AG04450 (cell line): ENCODE data around the gene SLC1A2. TPM values are rescaled to one million over a fixed set of nuclear protein-coding genes. Genes with fewer than 3 reads are reported as not detected.

Experiments used
- CTCF ChIA-PET: fragments of 300-600, 350-600 bp; formaldehyde crosslinking; extraction: SDS; loops from one replicate; lab custom pipeline; 2022; ENCODE audit warnings: antibody characterized with exemption, inconsistent platforms; lab: Charles Lee
- POLR2A ChIA-PET: fragments of 350-600 bp; formaldehyde crosslinking; extraction: SDS; loops from one replicate; lab custom pipeline; 2021; ENCODE audit warnings: antibody characterized with exemption, inconsistent platforms; lab: Yijun Ruan, JAX
- DNase-seq: peaks from one replicate; pipeline ENCODE4 v3.0.0-alpha.2; 2011; ENCODE audit warnings: low read depth, low spot score
- H3K27ac ChIP-seq: one replicate; pipeline ENCODE4 v1.5.1; 2012; ENCODE audit warnings: low read depth, low read length, control low read depth
- H3K27me3 ChIP-seq: one replicate; pipeline ENCODE4 v1.6.0; 2012; ENCODE audit warnings: low read length; ENCODE audit not compliant: control insufficient read depth, insufficient read depth
- H3K4me3 ChIP-seq: 2 replicates; pipeline ENCODE4 v1.5.1; 2011; ENCODE audit warnings: mild to moderate bottlenecking, low read depth, low read length, control low read depth
- H3K9me3 ChIP-seq: 2 replicates; pipeline ENCODE4 v1.5.1; 2012; ENCODE audit warnings: low read length; ENCODE audit not compliant: control insufficient read depth, insufficient read depth
- polyA plus RNA-seq: library from polyadenylated mRNA; depleted of rRNA; stranded (reverse); fragments of >200 nt; gene quantifications from 2 replicates; pipeline ENCODE4 v1.2.3, GENCODE V29; 2011
- TF ChIP-seq, protein P1 (sequence below): IDR thresholded peaks from 2 replicates; pipeline ENCODE4 v1.5.1; 2011; ENCODE audit warnings: low read depth, low read length, control low read depth, inconsistent platforms

SLC1A2 gene
- polyA plus RNA-seq, 1 experiment, result 1.1 TPM

- TF ChIP-seq, protein P1, sequence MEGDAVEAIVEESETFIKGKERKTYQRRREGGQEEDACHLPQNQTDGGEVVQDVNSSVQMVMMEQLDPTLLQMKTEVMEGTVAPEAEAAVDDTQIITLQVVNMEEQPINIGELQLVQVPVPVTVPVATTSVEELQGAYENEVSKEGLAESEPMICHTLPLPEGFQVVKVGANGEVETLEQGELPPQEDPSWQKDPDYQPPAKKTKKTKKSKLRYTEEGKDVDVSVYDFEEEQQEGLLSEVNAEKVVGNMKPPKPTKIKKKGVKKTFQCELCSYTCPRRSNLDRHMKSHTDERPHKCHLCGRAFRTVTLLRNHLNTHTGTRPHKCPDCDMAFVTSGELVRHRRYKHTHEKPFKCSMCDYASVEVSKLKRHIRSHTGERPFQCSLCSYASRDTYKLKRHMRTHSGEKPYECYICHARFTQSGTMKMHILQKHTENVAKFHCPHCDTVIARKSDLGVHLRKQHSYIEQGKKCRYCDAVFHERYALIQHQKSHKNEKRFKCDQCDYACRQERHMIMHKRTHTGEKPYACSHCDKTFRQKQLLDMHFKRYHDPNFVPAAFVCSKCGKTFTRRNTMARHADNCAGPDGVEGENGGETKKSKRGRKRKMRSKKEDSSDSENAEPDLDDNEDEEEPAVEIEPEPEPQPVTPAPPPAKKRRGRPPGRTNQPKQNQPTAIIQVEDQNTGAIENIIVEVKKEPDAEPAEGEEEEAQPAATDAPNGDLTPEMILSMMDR, result no peak
- H3K27ac ChIP-seq, result no peak overlapping the region
- peaks cover 6% of the 10 kb centered on the region; the same call in 1 of the 2 replicates for H3K9me3 ChIP-seq
- H3K27me3 ChIP-seq, result no peaks in the 10 kb centered on the region
- ChIA-PET CTCF (interaction anchor here (1.2 kb wide), 1 partner anchor 60 kb away, joined by 3 read pairs; no protein-coding TSS in a partner anchor), POLR2A (interaction anchor here (0.6 kb wide), 1 partner anchor 14 kb away, joined by 3 read pairs; no protein-coding TSS in a partner anchor)
- H3K4me3 ChIP-seq, result no peak overlapping the region
- no peak for DNase-seq
Observed at GRCh38 chr11:35246745-35247144, 172.6 kb downstream of the SLC1A2 start.

GRCh38 chr11:35245786-35246185 lies 173.6 kb downstream of the SLC1A2 start:
- no peak overlapping the region for H3K4me3 ChIP-seq
- H3K27me3 ChIP-seq, result no peaks in the 10 kb centered on the region
- TF ChIP-seq, protein P1, result no peak
- no peak overlapping the region for H3K27ac ChIP-seq
- ChIA-PET CTCF (interaction anchor here (1.2 kb wide), 1 partner anchor 61 kb away, joined by 3 read pairs; no protein-coding TSS in a partner anchor), POLR2A (interaction anchor here (0.6 kb wide), 1 partner anchor 91 kb away, joined by 3 read pairs; no protein-coding TSS in a partner anchor)
- H3K9me3 ChIP-seq, result peaks cover 6% of the 10 kb centered on the region; the same call in 1 of the 2 replicates
- DNase-seq, result no peak

- DNase-seq, result no peak
- Histone ChIP-seq H3K4me3 (no peak overlapping the region), H3K27ac (no peak overlapping the region), H3K27me3 (no peaks in the 10 kb centered on the region), H3K9me3 (peaks cover 6% of the 10 kb centered on the region; the same call in 1 of the 2 replicates)
- ChIA-PET POLR2A (no interaction called here), CTCF (no interaction called here)
- TF ChIP-seq, protein P1, result no peak
Observed at GRCh38 chr11:35245056-35245455, 174.3 kb downstream of the SLC1A2 start.

- no peak for DNase-seq
- TF ChIP-seq, protein P1, result no peak
- no peak overlapping the region for H3K4me3 ChIP-seq
- H3K27me3 ChIP-seq, result no peaks in the 10 kb centered on the region
- ChIA-PET POLR2A (no interaction called here), CTCF (no interaction called here)
- H3K27ac ChIP-seq, result no peak overlapping the region
- peaks cover 6% of the 10 kb centered on the region; the same call in 1 of the 2 replicates for H3K9me3 ChIP-seq
Observed at GRCh38 chr11:35243774-35244173, 175.6 kb downstream of the SLC1A2 start.

GRCh38 chr11:35242412-35243242 lies 176.7 kb downstream of the SLC1A2 start:
- CTCF ChIA-PET, result no interaction called here
- Histone ChIP-seq H3K27ac (no peak overlapping the region), H3K4me3 (no peak overlapping the region), H3K9me3 (no peaks in the 10 kb centered on the region; the same call in 1 of the 2 replicates), H3K27me3 (no peaks in the 10 kb centered on the region)
- TF ChIP-seq, protein P1, result no peak
- POLR2A ChIA-PET, result no interaction called here
- DNase-seq, result no peak
